Measurements from ENCODE around the gene CLBA1. TPM values are rescaled to one million over a fixed set of nuclear protein-coding genes. Genes with fewer than 3 reads are reported as not detected.

The CLBA1 gene
- total RNA-seq, 1 donor from 2014 or later = 8.5 TPM

GRCh38 chr14:104984056-104984894, 1.3 kb upstream of the CLBA1 start:
- H3F3A ChIP-seq (ENCODE audit: low read depth) = no peaks in the 10 kb centered on the region
- Mint-ChIP-seq H3K4me1 (peaks cover 13% of the 10 kb centered on the region), H3K4me3 (peak overlapping the region; percentile 81), H3K27me3 (ENCODE audit: insufficient read depth, low read depth) (peaks cover 12% of the 10 kb centered on the region), H3K27ac (peak overlapping the region; percentile 85), H3K36me3 (no peaks in the 10 kb centered on the region), H3K9me3 (no peaks in the 10 kb centered on the region)
- H3K27me3 ChIP-seq = peaks cover 21% of the 10 kb centered on the region
- no peak overlapping the region for H3K9ac ChIP-seq
- DNase-seq (ENCODE audit: low spot score) = no peak
- H4K20me1 ChIP-seq (ENCODE audit: low read depth) = peaks cover 9% of the 10 kb centered on the region
- no peaks in the 10 kb centered on the region for H3K4me1 ChIP-seq
- TF ChIP-seq CTCF (IDR thresholded peaks at IDR 0.05) = no peak
- no peak for TF ChIP-seq EZH2phosphoT487 (IDR thresholded peaks at IDR 0.05)
- no peak for TF ChIP-seq EZH2 (IDR thresholded peaks at IDR 0.05)
- H3K9me3 ChIP-seq (ENCODE audit: low read depth) = no peaks in the 10 kb centered on the region
- H3K4me3 ChIP-seq = no peak overlapping the region
- no peak overlapping the region for H2AFZ ChIP-seq (replicated peaks)
- no peak overlapping the region for H3K27ac ChIP-seq
- H3K4me2 ChIP-seq = no peak overlapping the region
- no peaks in the 10 kb centered on the region for H3K36me3 ChIP-seq
- no peaks in the 10 kb centered on the region for H3K79me2 ChIP-seq (ENCODE audit: low read depth)

GRCh38 chr14:104986487-104987164, 1.0 kb downstream of the CLBA1 start:
- Histone ChIP-seq H3K9ac (peak overlapping the region; percentile 71), H3K4me3 (peak overlapping the region; percentile 97), H3K4me1 (no peaks in the 10 kb centered on the region), H3K79me2 (ENCODE audit: low read depth) (no peaks in the 10 kb centered on the region), H3K36me3 (no peaks in the 10 kb centered on the region), H3F3A (ENCODE audit: low read depth) (no peaks in the 10 kb centered on the region), H3K27me3 (no peaks in the 10 kb centered on the region), H3K27ac (no peak overlapping the region), H3K9me3 (ENCODE audit: low read depth) (no peaks in the 10 kb centered on the region), H3K4me2 (peak overlapping the region; percentile 100), H2AFZ (replicated peaks) (no peak overlapping the region), H4K20me1 (ENCODE audit: low read depth) (peaks cover 7% of the 10 kb centered on the region)
- Mint-ChIP-seq H3K27ac (no peak overlapping the region), H3K9me3 (no peaks in the 10 kb centered on the region), H3K27me3 (ENCODE audit: insufficient read depth, low read depth) (peaks cover 7% of the 10 kb centered on the region), H3K36me3 (no peaks in the 10 kb centered on the region), H3K4me3 (peak overlapping the region; percentile 84), H3K4me1 (peaks cover 13% of the 10 kb centered on the region)
- DNase-seq (ENCODE audit: low spot score) = no peak
- no peak for TF ChIP-seq CTCF (IDR thresholded peaks at IDR 0.05)
- TF ChIP-seq EZH2 (IDR thresholded peaks at IDR 0.05) = no peak
- TF ChIP-seq EZH2phosphoT487 (IDR thresholded peaks at IDR 0.05) = no peak

GRCh38 chr14:104989236-104989950, 3.8 kb downstream of the CLBA1 start:
- H3K36me3 ChIP-seq = no peaks in the 10 kb centered on the region
- no peaks in the 10 kb centered on the region for H3K4me1 ChIP-seq
- peaks cover 7% of the 10 kb centered on the region for H4K20me1 ChIP-seq (ENCODE audit: low read depth)
- H3K27me3 ChIP-seq = no peaks in the 10 kb centered on the region
- H2AFZ ChIP-seq (replicated peaks) = no peak overlapping the region
- H3K9me3 Mint-ChIP-seq = peaks cover 2% of the 10 kb centered on the region
- H3K4me3 ChIP-seq = no peak overlapping the region
- DNase-seq (ENCODE audit: low spot score) = no peak
- H3K4me2 ChIP-seq = no peak overlapping the region
- TF ChIP-seq EZH2 (IDR thresholded peaks at IDR 0.05) (no peak), EZH2phosphoT487 (IDR thresholded peaks at IDR 0.05) (no peak), CTCF (IDR thresholded peaks at IDR 0.05) (no peak)
- peaks cover 15% of the 10 kb centered on the region for H3K36me3 Mint-ChIP-seq
- H3F3A ChIP-seq (ENCODE audit: low read depth) = no peaks in the 10 kb centered on the region
- H3K4me3 Mint-ChIP-seq = no peak overlapping the region
- no peaks in the 10 kb centered on the region for H3K9me3 ChIP-seq (ENCODE audit: low read depth)
- H3K27ac ChIP-seq = no peak overlapping the region
- H3K27me3 Mint-ChIP-seq (ENCODE audit: insufficient read depth, low read depth) = peaks cover 7% of the 10 kb centered on the region
- H3K9ac ChIP-seq = no peak overlapping the region
- H3K79me2 ChIP-seq (ENCODE audit: low read depth) = no peaks in the 10 kb centered on the region
- H3K27ac Mint-ChIP-seq = no peak overlapping the region
- peaks cover 9% of the 10 kb centered on the region for H3K4me1 Mint-ChIP-seq
